ENCODE results near the gene GSC2. TPM values are rescaled to one million over a fixed set of nuclear protein-coding genes. Genes with fewer than 3 reads are reported as not detected.

Gene GSC2
- total and polyA plus RNA-seq, 2 of the 8 experiments (the other 6 are each of a cell fraction or from before 2014, with no cell fraction given): 0.17 to 0.48 TPM

DNA sequence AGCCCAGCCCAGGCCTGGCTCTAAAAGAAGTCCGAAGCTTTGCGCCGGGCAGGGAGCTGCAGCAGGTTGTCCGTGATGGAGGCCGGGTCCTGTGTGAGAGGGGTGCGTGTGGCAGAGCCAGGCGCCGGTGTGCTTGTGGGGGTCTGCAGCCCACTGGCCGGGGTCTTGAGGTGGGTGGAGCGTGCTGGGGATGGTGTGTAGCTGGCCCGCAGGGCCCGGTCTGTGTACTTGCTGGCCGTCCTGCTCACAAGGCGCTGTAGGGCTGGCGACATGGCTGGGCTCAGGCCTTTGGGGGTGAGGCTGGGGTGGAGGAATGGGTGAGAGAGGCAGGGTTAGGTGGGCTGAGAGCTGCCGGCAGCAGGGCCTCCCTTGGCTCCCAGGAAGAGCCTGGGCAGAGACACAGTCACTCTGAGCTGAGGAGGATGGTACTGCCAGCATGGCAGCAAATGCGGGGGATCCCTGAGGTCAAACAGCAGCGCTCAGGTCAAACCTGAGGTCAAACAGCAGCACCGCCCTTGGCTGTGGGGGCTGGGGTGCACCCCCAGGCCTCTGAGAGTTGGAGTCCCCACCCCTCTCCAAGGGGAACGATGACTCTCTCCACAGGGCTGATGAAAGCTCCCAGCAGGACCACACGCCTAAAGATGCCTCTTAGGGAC is 15.8 kb downstream of the GSC2 start:
- no peaks in the 10 kb centered on the region for H3K23me2 ChIP-seq (ENCODE audit: low read depth, low read length)
- H3K4ac ChIP-seq (replicated peaks; ENCODE audit: insufficient read length, low read depth, low read length): no peak overlapping the region
- peaks cover 6% of the 10 kb centered on the region in 2 experiments for H4K20me1 ChIP-seq (replicated peaks in 1 of 2; ENCODE audit: control insufficient read depth in 1 of 2, insufficient read depth in 2 of 2, low read length in 2 of 2)
- no peak overlapping the region for H2BK12ac ChIP-seq (ENCODE audit: low read depth, low read length)
- no peak for TF ChIP-seq RNF2 (IDR thresholded peaks at IDR 0.05; ENCODE audit: borderline replicate concordance, low read depth, low read length, missing control alignments, poor library complexity, severe bottlenecking)
- no peak for TF ChIP-seq SIN3A (conservative IDR thresholded peaks at IDR 0.05 in 1 of 2, IDR thresholded peaks at IDR 0.05 in 1 of 2; ENCODE audit: low read depth in 1 of 2, low read length in 2 of 2)
- TF ChIP-seq RXRA (IDR thresholded peaks at IDR 0.05; ENCODE audit: insufficient read depth, low read depth, low read length): no peak
- no peak for TF ChIP-seq KDM1A (IDR thresholded peaks at IDR 0.05; ENCODE audit: borderline replicate concordance, low read length)
- TF ChIP-seq POLR2AphosphoS5 (IDR thresholded peaks at IDR 0.05; ENCODE audit: low read depth, low read length): no peak
- TF ChIP-seq POLR2A (IDR thresholded peaks at IDR 0.05; ENCODE audit: control extremely low read depth in 1 of 2, low read depth in 2 of 2, low read length in 2 of 2): no peak
- H3K56ac ChIP-seq (replicated peaks; ENCODE audit: insufficient read length, low read depth, low read length): no peak overlapping the region
- no peaks in the 10 kb centered on the region for H3K79me1 ChIP-seq (ENCODE audit: low read depth, low read length)
- H2BK20ac ChIP-seq (ENCODE audit: low read length): no peak overlapping the region
- no peak overlapping the region for H2BK120ac ChIP-seq (replicated peaks; ENCODE audit: low read depth, low read length)
- no peak overlapping the region for H3K23ac ChIP-seq (ENCODE audit: insufficient read length)
- H2BK5ac ChIP-seq (ENCODE audit: low read depth, low read length): no peak overlapping the region
- no peak overlapping the region for H3K9ac ChIP-seq (replicated peaks in 1 of 4; ENCODE audit: extremely low read depth in 1 of 4, low read depth in 3 of 4, low read length in 3 of 4)
- ChIA-PET CTCF (ENCODE audit: partially characterized antibody) (interaction anchor here (0.6 to 1.7 kb wide), 6 partner anchors 10 to 151 kb away, joined by 3 to 7 read pairs (median 3); partner anchors contain the start of gene ESS2), POLR2A (ENCODE audit: partially characterized antibody) (interaction anchor here (0.6 to 5.3 kb wide), 4 partner anchors 9 to 1469 kb away, joined by 3 to 24 read pairs (median 9); partner anchors contain the start of genes DGCR2 and ESS2)
- 0 out of 7 replicates have a peak, but pooled peaks cover 0 to 2% (median under 1%) of the 10 kb centered on the region in 4 experiments for H3K27me3 ChIP-seq (replicated peaks in 1 of 4; ENCODE audit: control insufficient read depth in 3 of 4, extremely low read depth in 1 of 4, insufficient read depth in 3 of 4, low read length in 3 of 4)
- no peak overlapping the region for H2BK15ac ChIP-seq (ENCODE audit: low read length)
- H3K4me1 ChIP-seq (replicated peaks in 1 of 4; ENCODE audit: control insufficient read depth in 3 of 4, insufficient read depth in 4 of 4, low read length in 3 of 4): no peaks in the 10 kb centered on the region
- H3K9me3 ChIP-seq (ENCODE audit: insufficient read depth in 2 of 2, low read depth in 1 of 2, low read length in 1 of 2): no peaks in the 10 kb centered on the region
- H3K79me2 ChIP-seq (ENCODE audit: control insufficient read depth in 1 of 2, insufficient read depth in 2 of 2, low read length in 2 of 2): no peaks in the 10 kb centered on the region
- no peak overlapping the region for H3K4me2 ChIP-seq (ENCODE audit: insufficient read depth in 1 of 2, low read depth in 2 of 2, low read length in 2 of 2)
- H4K91ac ChIP-seq (replicated peaks; ENCODE audit: insufficient read length, low read length): no peak overlapping the region
- H2AFZ ChIP-seq (ENCODE audit: low read length): no peak overlapping the region
- FAIRE-seq (no peak), DNase-seq (ENCODE audit: low read depth in 1 of 2, low spot score in 2 of 2) (no peak)
- 91% methylated on average over 20 of the region's 21 CpGs; no CpG with 5 or more reads in 1 of the 2 experiments for WGBS, 2 experiments (ENCODE audit: extremely low coverage in 1 of 2, insufficient coverage in 1 of 2, insufficient read length in 1 of 2, insufficient replicate concordance in 2 of 2, low coverage in 1 of 2, low lambda C conversion rate in 2 of 2, missing lambda C conversion rate in 1 of 2)
- H3K27ac ChIP-seq (ENCODE audit: low read depth, low read length): no peak overlapping the region
- H4K5ac ChIP-seq (ENCODE audit: insufficient read length, low read depth, low read length): no peak overlapping the region
- no peak overlapping the region for H3K14ac ChIP-seq (ENCODE audit: insufficient read length)
- no peak overlapping the region for H3K18ac ChIP-seq (ENCODE audit: extremely low read depth, low read length)
- no peak overlapping the region for H3K4me3 ChIP-seq (ENCODE audit: extremely low read depth in 1 of 4, insufficient read depth in 2 of 4, low read depth in 3 of 4, low read length in 4 of 4)
- no peak overlapping the region for H4K8ac ChIP-seq (ENCODE audit: extremely low read depth, insufficient read depth, low read length)
- no peak overlapping the region for H2AK5ac ChIP-seq (ENCODE audit: low read depth, low read length)
- peaks cover 6 to 26% (median 13%) of the 10 kb centered on the region in 4 experiments; a peak in 6 of 8 replicates for H3K36me3 ChIP-seq (ENCODE audit: control insufficient read depth in 2 of 4, insufficient read depth in 4 of 4, low read length in 3 of 4)

Measured in H1 (cell line).